ENCODE results near the gene MBD2. TPM values are rescaled to one million over a fixed set of nuclear protein-coding genes. Genes with fewer than 3 reads are reported as not detected.

MBD2 gene
- total and polyA plus RNA-seq, 4 donors = 9.2 to 16.2 (median 11.4) TPM

DNA sequence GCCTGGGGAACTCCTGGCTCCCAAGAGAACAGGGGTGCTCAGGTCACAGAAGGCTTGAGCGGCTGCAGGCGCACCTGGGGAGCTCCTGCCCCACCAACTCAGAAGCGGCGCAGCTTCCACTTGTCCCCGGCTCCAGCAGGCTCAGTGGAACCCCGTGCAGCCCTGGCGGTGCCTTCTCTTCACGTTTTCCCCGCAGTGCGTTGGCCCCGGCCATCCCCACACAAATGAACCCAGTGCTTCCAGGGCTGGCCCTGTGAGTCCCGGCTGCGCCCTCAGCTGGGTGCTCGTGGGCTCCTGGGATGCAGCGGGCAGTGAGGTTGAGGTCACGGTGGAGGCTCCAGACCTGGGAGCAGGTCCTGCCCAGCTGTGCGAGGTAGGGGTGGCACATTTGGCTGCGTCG is 17.9 kb upstream of the MBD2 start (continued):
- no peak for TF ChIP-seq RXRA (IDR thresholded peaks at IDR 0.05)

DNA sequence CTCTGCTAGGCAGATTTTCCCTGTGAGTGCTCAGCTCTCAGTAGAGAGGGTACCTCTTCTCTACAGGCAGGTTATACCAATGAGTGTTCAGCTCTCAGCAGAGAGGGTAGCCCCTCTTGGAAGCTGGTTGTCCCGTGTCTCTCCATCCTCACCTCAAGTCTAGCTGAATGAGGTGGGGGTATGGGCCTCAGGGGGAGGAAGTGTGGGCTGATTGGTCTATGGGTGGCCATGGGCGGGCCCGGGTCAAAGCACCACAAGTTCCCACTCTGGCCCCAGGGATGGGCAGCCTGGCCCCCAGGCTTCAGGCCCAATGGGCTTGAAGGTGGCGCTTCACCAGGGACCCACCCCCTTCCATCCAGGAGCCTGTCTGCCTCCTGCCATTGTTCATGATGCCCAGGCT is 17.0 kb upstream of the MBD2 start:
- peaks cover 0 to 8% (median 7%) of the 10 kb centered on the region in 4 donors for H3K4me1 ChIP-seq (ENCODE audit: control insufficient read depth in 4 of 4, insufficient read depth in 4 of 4, low read length in 3 of 4)
- WGBS = 81% methylated on average over 4 of the region's 4 CpGs
- TF ChIP-seq JUND (IDR thresholded peaks at IDR 0.05) (no peak), FOXA1 (IDR thresholded peaks at IDR 0.05) (no peak), HNF4A (conservative IDR thresholded peaks at IDR 0.05) (no peak), REST (IDR thresholded peaks at IDR 0.05) (no peak), FOXA2 (IDR thresholded peaks at IDR 0.05) (no peak), NR2F2 (IDR thresholded peaks at IDR 0.05) (no peak), RAD21 (IDR thresholded peaks at IDR 0.05) (no peak), TAF1 (conservative IDR thresholded peaks at IDR 0.05) (no peak), SP1 (IDR thresholded peaks at IDR 0.05) (no peak)
- H3K9ac ChIP-seq (ENCODE audit: low read depth in 1 of 2, low read length in 2 of 2) = no peak overlapping the region
- no peaks in the 10 kb centered on the region for H3K9me3 ChIP-seq (ENCODE audit: control insufficient read depth in 4 of 4, low read length in 3 of 4)
- no peaks in the 10 kb centered on the region for H3K36me3 ChIP-seq (ENCODE audit: control insufficient read depth in 4 of 4, insufficient read depth in 3 of 4, low read depth in 1 of 4, low read length in 3 of 4)
- DNase-seq (ENCODE audit: low spot score) = no peak
- H3K27ac ChIP-seq (ENCODE audit: low read depth in 1 of 2, low read length in 2 of 2) = no peak overlapping the region
- no peak overlapping the region for H3K4me3 ChIP-seq (ENCODE audit: low read depth in 1 of 3, low read length in 3 of 3)
- no peaks in the 10 kb centered on the region for H3K27me3 ChIP-seq (ENCODE audit: control insufficient read depth in 4 of 4, insufficient read depth in 4 of 4, low read length in 3 of 4)

GRCh38 chr18:54240629-54241107 is 16.2 kb upstream of the MBD2 start:
- DNase-seq (ENCODE audit: low spot score) = no peak
- no peak for TF ChIP-seq ZBTB33 (IDR thresholded peaks at IDR 0.05)
- TF ChIP-seq FOXA2 (IDR thresholded peaks at IDR 0.05) = no peak
- no peak for TF ChIP-seq JUND (IDR thresholded peaks at IDR 0.05)
- TF ChIP-seq HNF4G (IDR thresholded peaks at IDR 0.05) = no peak
- TF ChIP-seq ATF3 (IDR thresholded peaks at IDR 0.05) = no peak
- no peak for TF ChIP-seq MAX (IDR thresholded peaks at IDR 0.05)
- TF ChIP-seq REST (IDR thresholded peaks at IDR 0.05) = no peak
- TF ChIP-seq SP1 (IDR thresholded peaks at IDR 0.05) = no peak
- no peak for TF ChIP-seq EGR1 (IDR thresholded peaks at IDR 0.05; ENCODE audit: low read depth in 2 of 2)
- TF ChIP-seq HNF4A (conservative IDR thresholded peaks at IDR 0.05) = no peak
- TF ChIP-seq FOXA1 (IDR thresholded peaks at IDR 0.05) = no peak
- TF ChIP-seq YY1 (IDR thresholded peaks at IDR 0.05) = no peak
- TF ChIP-seq TAF1 (conservative IDR thresholded peaks at IDR 0.05) = no peak
- TF ChIP-seq, protein P1, sequence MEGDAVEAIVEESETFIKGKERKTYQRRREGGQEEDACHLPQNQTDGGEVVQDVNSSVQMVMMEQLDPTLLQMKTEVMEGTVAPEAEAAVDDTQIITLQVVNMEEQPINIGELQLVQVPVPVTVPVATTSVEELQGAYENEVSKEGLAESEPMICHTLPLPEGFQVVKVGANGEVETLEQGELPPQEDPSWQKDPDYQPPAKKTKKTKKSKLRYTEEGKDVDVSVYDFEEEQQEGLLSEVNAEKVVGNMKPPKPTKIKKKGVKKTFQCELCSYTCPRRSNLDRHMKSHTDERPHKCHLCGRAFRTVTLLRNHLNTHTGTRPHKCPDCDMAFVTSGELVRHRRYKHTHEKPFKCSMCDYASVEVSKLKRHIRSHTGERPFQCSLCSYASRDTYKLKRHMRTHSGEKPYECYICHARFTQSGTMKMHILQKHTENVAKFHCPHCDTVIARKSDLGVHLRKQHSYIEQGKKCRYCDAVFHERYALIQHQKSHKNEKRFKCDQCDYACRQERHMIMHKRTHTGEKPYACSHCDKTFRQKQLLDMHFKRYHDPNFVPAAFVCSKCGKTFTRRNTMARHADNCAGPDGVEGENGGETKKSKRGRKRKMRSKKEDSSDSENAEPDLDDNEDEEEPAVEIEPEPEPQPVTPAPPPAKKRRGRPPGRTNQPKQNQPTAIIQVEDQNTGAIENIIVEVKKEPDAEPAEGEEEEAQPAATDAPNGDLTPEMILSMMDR (IDR thresholded peaks at IDR 0.05; ENCODE audit: low read depth, low read length, missing input control) = no peak
- no peak for TF ChIP-seq RXRA (IDR thresholded peaks at IDR 0.05)
- TF ChIP-seq NR2F2 (IDR thresholded peaks at IDR 0.05) = no peak
- no peak for TF ChIP-seq RAD21 (IDR thresholded peaks at IDR 0.05)
- no peak for TF ChIP-seq GABPA (IDR thresholded peaks at IDR 0.05 in 1 of 2, conservative IDR thresholded peaks at IDR 0.05 in 1 of 2)
- no peak overlapping the region for H3K27ac ChIP-seq (ENCODE audit: low read depth in 1 of 2, low read length in 2 of 2)
- no peaks in the 10 kb centered on the region for H3K36me3 ChIP-seq (ENCODE audit: control insufficient read depth in 4 of 4, insufficient read depth in 3 of 4, low read depth in 1 of 4, low read length in 3 of 4)
- no peak overlapping the region for H3K9ac ChIP-seq (ENCODE audit: low read depth in 1 of 2, low read length in 2 of 2)
- no peak overlapping the region for H3K4me3 ChIP-seq (ENCODE audit: low read depth in 1 of 3, low read length in 3 of 3)
- 91% methylated on average over 13 of the region's 13 CpGs for WGBS
- no peaks in the 10 kb centered on the region for H3K27me3 ChIP-seq (ENCODE audit: control insufficient read depth in 4 of 4, insufficient read depth in 4 of 4, low read length in 3 of 4)
- H3K4me1 ChIP-seq (ENCODE audit: control insufficient read depth in 4 of 4, insufficient read depth in 4 of 4, low read length in 3 of 4) = peaks cover 0 to 8% (median 7%) of the 10 kb centered on the region in 4 donors
- no peaks in the 10 kb centered on the region for H3K9me3 ChIP-seq (ENCODE audit: control insufficient read depth in 4 of 4, low read length in 3 of 4)

Measured in liver (tissue), 9 donors.